Measurements from ENCODE around the gene OFD1. TPM values are rescaled to one million over a fixed set of nuclear protein-coding genes. Genes with fewer than 3 reads are reported as not detected.

The OFD1 gene, protein sequence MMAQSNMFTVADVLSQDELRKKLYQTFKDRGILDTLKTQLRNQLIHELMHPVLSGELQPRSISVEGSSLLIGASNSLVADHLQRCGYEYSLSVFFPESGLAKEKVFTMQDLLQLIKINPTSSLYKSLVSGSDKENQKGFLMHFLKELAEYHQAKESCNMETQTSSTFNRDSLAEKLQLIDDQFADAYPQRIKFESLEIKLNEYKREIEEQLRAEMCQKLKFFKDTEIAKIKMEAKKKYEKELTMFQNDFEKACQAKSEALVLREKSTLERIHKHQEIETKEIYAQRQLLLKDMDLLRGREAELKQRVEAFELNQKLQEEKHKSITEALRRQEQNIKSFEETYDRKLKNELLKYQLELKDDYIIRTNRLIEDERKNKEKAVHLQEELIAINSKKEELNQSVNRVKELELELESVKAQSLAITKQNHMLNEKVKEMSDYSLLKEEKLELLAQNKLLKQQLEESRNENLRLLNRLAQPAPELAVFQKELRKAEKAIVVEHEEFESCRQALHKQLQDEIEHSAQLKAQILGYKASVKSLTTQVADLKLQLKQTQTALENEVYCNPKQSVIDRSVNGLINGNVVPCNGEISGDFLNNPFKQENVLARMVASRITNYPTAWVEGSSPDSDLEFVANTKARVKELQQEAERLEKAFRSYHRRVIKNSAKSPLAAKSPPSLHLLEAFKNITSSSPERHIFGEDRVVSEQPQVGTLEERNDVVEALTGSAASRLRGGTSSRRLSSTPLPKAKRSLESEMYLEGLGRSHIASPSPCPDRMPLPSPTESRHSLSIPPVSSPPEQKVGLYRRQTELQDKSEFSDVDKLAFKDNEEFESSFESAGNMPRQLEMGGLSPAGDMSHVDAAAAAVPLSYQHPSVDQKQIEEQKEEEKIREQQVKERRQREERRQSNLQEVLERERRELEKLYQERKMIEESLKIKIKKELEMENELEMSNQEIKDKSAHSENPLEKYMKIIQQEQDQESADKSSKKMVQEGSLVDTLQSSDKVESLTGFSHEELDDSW
- total RNA-seq (2014; rRNA removed; shearing (Covaris generic)) = 12.0 and 13.8 TPM in 2 replicates

DNA sequence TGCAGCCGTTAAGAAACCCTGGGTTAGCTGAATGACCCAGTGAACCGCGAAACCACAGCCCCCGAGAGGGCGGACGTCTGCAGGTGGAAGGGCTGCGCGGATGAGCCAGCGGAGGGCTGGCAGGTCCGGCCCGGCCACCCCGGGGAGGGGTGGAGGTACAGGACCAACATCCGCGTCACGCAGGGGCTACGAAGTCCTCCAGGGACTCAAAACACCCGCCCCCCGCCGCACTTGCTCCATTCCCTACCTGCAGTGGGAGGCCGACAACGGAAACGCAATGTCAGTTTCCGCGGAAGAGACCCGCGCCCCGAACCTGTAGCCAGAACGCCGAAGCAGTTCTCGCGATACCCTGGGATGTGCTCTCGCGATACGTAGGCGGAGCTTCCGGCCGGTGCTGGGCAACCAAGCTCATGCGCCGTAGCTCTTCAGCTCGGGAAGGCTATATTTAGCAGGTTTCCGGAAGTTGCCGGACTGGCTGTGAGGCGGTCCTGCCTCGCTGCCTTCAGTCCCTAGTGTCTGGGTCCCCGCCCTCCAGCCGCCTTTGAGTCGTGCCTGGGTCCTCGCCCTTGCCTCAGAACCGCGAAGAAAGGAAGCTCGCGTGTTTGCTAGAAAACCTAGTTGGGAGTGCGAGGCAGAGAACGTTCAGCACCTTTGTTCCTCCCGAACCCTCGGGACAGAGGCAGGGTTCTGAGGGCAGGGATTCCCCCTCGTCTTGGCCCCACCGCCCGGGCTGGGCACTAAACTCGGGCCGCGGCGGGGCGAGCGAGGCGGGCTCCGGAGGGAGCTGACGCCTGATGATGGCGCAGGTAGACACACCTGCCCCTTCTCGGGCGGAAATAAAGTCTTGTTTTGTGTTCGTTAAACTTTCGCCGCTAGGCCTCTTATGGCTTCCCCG is at the start of gene OFD1, which contains the start of gene TRAPPC2:
Gene OFD1, plus strand, starts transcription at position 471 of the 895 bp plus-strand sequence. Its CDS starts 324 bp downstream, at position 795.
Gene TRAPPC2, minus strand, starts transcription at position 343 of the 895 bp plus-strand sequence. CDS start 14,657 bp downstream, outside the sequence.
- DNase-seq (ENCODE audit: low spot score) = peak; percentile 92

DNA sequence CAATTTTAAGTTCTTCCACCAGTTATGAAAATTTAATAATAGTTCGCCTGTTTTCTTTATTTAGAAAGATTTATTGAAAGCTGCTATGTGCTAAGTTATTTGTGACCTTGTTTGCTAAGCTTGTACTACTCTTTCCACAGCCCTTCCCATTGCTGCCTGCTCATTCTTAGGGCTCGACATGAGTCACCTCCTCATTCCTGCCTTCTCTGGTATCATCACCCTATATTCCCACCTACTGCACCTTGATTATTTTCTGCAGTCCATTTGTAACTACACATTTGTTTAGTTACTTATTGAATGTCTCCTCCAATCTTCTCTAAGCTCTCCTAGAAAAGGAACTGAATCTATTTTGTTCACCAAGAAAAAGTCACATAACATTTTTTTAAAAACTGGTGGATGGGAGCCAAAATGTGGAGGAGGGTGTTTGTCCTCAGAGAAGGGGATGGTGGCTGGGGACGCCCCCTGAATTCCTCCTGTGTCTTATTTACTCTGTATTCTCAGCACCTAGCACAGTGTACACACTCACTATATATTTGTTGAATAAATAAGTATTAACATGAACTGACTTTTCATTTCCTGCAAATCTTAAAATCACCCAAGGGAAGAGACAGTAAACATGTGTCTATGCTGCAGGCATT is 49.3 kb upstream of the OFD1 start:
- no peak for DNase-seq (ENCODE audit: low spot score)

DNA sequence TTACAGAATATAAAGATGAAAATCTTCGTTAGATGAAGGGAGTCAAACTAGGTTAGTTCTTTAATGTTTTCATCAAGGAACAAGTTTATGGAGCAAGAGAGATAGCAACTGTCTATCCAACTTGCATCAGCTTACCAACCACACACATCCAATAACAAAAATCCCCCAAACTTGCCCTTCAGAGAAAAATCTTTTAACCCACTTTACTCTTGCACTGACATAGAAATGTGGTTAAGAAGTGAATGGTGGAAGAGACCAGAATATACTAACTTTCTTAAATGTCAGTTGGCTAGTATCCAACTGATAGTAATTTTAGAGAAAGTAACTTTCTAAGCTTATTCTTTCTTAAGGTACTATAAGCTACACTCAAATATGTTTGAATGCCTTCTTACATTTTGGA is 47.3 kb upstream of the OFD1 start:
- DNase-seq (ENCODE audit: low spot score) = no peak

DNA sequence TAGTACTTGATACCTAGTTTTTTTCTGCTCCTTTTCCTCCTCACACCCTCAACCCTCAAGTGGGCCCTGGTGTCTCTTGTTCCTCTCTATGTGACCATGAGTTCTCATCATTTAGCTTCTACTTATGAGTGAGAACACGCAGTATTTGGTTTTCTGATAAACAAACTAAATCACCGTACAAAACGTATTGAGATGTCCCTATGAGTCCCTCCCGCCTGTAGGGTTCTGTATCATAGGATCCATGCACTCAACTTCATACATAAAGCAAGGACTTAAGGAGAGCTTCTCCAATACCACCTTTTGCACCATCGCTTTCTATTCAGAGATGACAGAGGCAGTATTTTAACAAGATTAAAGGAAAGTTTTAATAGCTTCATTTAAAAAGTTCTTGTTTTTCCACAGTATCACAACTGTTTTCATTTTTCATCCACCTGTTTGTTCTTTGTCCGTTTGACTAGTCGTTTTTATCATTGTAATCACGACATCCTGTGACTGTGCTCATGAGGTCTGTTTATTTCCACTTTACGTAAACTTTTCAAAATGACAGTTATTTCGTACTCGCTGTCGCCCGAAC is 46.1 kb upstream of the OFD1 start:
- DNase-seq (ENCODE audit: low spot score) = peak; percentile 27

DNA sequence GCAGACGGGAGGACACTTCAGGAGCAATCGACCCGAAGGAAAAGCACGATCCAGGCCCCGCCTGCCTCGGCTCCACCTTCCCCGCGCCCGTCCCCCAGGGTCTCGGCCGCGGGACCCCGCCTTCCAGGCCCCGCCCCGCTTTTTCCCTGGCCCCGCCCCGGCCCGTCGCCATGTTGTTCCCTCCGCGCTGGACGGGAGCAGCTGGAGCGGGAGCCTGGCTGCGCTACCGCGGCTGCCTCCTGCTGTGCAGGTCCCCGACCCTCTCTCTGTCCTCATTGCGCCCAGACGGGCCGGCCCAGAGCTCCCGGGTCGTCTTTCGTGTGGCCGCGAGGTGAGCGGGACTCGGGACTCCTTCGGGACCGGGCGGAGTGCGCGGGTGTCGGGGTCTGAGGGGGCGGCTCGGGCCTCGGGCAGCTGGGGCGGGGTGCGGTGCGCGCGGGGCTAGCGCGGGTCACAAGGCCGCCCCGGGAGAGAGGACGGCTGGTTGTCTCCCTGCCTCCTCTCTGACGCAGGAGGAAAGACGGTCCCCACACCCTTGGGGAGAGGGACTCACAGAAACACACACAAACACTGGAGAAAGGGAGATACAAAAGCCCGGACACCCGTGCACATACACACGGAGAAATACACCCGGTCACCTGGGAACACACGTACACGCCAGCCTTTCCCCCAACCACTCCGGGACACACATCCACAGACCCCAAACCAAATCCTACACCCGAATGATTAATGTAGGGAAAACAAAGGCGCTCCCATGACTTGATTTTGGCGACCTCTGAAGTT is 45.4 kb upstream of the OFD1 start, which contains the start of gene RAB9A:
Gene RAB9A, plus strand, starts transcription at position 171 of the 783 bp plus-strand sequence. CDS start 19,619 bp downstream, outside the sequence.
- DNase-seq (ENCODE audit: low spot score) = peak; percentile 45

DNA sequence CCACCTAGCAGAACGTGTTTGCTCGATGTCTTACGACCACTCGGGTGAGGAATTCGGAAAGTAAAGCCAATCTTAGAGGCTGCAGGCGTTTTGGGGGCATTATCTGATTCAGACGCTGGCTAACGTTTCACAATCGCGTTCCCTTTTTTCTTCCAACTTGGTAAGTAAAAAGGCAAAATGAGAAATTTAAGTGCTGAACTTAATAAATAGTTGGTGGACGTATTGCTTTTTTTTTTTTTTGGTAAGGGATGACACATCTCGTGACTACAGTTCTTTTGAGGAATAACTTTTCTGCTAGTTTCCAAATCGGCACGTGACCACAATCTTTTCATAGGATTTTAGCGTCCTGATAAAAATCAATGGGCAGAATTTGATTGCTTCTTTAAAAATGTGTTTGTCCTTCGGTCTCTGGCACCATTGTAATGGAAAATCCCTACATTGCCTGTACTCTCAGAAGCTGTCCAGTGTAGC is 44.8 kb upstream of the OFD1 start:
- no peak for DNase-seq (ENCODE audit: low spot score)

DNA sequence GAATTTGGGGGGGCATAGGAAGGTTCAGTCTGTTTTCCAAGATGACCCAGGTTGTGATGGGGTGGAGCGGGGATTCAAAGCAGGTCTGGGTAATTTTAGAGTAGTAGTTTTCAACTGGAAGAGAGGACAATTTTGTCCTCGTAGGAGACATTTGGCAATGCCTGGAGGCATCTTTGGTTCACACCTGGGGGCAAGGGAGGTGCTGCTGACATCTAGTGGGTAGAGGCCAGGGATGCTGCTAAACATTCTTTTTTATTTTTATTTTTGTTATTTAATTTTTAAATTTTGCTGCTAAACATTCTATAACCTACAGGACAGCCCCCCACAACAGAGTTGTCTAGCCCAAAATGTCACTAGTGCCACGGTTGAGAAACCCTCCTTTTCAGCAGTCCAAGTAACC is 43.7 kb upstream of the OFD1 start:
- peak; percentile 20 for DNase-seq (ENCODE audit: low spot score)

DNA sequence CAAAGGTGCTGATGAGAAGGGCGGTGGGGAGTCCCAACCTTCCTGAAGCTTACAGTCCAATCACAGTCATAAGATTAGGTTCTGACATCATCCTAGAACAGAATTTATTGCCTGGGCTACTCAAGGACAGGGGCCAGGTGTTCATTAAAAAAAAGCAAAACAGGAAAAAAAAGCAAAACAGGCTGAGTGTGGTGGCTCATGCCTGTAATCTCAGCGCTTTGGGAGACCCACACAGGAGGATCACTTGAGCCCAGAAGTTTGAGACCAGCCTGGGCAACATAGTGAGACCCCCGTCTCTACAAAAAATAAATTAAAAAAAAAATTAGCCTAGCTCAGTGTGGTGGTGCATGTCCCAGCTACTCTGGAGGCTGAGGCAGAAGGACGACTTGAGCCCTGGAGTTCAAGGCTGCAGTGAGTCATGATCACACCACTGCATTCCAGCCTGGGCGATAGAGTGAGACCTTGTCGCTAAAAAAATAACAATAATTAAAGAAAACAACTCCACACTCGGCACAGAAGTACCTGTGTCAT is 42.6 kb upstream of the OFD1 start:
- no peak for DNase-seq (ENCODE audit: low spot score)

DNA sequence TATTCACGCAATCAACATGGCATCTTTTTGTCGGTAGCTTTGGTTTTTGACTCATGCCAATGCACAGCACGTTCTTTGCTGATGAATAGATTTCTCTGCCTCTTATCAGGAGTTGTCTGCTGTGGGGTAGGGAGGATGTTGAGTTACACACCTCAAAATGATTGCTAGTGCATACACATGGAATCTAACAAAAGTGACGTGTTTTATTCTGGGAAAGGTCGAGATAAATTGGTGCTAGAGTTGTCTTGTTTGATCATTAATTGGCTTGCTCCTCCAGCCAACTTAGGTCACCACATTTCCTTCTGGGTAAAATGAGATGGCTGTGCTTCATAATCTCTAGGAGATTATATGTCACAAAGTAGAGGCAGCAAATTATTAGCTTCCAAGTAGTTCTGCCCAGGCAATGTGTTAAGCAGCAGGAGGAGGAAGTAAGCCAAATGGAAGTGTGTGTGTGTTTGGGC is 41.7 kb upstream of the OFD1 start:
- DNase-seq (ENCODE audit: low spot score) = no peak

DNA sequence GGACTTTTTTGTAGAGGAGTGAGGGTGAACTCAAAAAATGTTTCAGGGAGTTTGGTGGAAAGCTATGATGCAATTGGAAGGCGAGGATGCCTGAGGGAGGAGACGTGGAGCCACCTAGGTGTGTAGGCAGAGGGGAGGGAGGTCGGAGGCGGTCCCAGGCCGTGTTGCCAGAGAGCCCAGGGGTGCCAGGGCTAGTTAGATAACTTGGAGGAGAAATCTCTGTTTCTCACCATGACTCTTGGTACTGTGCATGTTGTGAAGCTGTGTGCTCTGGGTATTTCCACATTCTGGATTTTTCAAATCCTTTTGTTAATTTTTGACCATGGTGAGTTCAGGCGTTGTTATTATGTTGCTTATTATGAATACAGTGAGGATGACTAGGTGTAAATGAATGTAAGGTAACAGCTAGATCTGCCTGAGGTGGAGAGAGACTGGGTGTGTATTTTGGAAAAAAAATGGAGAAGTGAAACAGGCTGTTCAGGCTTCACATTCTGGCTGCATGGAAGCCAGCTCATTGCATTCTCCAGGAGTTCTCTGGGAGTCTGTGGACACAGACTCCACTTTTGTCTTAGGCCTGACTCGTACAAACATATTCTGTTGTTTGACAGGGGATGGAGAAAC is 41.1 kb upstream of the OFD1 start:
- no peak for DNase-seq (ENCODE audit: low spot score)

DNA sequence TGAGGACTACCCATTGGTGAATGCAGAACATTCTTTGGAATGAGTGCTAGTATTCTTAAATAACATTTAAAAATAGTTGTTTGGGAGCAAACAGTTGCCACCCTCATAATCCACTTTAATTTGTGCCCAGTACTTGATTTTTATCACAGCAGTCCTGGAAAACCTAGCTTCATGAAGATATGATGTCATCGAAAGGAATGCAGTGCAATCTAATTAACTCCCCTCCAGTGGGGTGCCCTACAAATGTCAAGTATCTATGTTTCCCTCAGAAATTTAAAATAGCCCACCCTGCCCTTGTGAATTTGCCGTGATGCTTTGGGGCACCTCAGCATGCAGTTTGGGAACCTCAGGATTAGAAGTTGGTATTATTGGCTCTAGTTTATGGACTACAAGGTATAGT is 40.2 kb upstream of the OFD1 start:
- no peak for DNase-seq (ENCODE audit: low spot score)

DNA sequence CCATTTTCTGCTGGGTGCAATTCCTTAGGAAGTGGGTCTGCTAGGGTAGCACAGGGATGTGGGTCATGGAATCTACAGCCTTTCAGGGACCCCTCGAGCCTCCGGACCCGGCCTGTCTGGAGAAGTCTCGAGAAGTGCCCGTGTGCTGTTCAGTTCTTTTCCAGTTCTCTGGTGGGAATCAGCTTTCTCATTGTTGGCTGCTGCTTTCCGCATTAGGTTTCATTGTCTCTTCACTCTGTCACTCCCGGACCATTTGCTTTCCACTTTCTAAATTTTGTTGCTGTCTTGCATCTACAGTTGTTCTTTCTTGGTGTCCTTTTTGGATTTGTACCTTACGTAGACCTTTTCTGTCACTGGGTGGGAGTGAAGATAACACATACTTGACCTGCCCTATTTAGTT is 39.6 kb upstream of the OFD1 start:
- DNase-seq (ENCODE audit: low spot score) = no peak

DNA sequence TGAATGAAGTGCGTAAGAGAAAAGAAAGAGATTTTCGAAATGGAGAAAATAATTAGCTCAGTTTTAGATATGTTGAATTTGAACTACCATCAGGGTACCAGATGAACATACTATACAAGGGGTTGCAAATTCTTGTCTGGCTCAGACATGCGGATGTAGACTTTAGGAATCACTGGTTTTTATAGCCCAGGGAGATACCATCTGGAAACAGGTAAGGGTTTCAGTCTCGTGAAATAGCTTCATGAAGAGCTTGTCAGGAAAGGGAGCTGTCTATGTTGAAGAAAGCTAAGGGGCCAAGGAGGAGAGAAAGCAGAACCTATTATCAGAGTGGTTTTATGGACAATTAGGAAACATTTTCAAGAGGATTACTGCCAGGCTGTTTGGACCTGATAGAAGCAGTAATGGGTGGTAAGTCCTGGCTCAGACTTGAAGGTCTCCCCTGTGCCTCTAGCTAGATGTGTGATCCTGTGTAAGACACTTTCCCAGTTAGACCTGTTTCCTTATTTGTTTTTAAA is 38.9 kb upstream of the OFD1 start:
- no peak for DNase-seq (ENCODE audit: low spot score)

DNA sequence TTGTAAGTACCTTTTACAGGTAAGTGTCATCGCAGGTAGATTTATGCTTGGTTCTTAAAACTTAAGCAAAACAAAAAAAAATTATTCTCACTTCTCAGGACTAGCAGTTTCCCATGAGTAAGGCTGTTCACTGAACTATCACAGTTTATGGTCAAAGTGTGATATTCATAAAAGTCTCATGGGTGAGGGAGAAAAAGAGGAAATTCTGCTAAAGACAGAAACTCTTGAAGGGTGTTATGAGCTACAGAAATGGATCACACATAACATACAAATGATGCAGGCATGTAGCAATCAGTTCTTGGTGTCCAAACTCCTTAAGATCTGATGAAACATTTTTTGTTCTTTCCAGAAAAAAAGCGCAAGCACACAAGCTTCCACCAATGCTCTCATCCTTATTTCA is 37.1 kb upstream of the OFD1 start:
- no peak for DNase-seq (ENCODE audit: low spot score)

DNA sequence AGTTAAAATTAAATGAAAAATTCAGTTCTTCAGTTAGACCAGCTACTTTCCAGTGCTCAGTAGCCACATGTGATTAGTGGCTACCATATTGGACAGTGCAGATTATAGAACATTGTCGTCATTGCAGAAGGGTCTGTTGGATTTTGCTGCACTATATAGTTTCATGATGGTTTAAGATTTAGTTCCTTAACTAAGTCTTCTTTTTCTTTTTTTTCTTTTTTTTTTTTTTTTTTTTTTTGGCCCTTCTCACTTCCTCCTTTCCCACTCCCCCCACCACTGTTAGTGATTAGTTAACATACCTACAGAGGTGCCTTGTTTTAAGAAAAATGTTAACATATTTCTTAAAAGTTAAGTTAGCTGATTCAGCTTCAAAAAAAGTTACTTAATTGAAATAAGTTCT is 36.6 kb upstream of the OFD1 start:
- DNase-seq (ENCODE audit: low spot score) = no peak

DNA sequence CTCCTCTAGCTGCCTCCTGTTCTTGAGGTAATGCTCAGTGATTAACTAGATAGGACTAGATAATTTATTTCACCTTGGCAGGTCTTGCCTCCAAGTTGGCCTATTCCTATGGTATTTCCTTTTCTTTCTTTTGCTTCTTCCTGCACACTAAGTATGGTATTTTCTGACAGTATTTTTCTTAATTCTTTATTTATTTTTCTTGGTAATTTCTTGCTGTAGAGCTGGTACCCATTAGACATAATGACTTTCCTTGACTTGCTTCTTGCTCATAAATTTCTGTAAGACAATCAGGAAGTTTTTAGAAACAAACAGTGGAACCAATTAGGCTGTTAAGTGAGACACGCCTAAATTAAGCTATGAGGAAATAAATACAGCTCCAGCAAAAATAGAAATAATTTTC is 36.1 kb upstream of the OFD1 start:
- no peak for DNase-seq (ENCODE audit: low spot score)

DNA sequence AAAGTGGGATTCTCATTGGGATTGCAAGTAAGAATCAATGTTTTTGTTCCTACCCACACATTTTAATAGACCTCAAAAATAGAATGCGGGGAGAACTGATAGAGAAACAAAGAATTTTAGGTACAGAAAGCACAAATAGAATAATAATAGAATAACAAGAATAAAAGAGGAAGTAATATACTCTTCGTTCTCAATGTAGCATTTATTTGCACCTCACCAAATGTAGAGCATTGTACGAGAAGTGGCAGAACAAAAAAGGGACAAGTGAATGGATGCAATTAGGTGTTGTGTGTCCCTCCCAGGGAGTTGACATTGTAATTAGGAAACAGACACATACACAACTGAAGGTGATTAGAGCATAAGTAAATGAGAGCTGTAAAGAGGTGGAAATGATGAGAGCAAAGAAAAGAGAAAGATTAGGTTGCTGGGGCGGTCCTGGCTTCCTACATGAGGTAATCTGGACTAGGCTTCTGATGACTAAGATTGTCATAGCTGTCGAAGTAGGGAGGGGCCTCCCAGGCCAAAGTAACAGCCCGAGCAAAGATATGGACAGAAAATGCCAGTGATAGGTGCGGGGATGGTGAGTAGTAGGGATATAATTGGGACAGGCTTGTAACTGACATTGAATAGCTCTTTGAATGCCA is 35.2 kb upstream of the OFD1 start:
- no peak for DNase-seq (ENCODE audit: low spot score)

DNA sequence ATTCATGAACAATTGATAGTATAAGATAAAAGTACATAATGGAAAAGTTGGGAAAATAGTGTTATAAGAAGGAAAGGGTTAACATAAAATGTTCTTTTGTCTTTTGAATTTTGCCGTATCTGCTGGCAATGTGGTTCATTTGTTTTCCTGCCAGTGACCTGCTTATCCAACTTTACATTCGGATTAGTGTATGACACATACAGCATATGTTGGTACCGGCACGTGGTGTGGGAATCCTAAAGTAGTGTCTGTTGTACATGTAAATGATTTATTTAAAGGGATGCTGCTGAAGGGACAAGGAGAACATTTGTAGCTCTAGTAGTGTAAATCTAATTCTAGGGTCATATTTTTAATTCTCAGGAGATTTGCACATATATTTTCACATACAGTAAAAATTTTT is 34.2 kb upstream of the OFD1 start:
- no peak for DNase-seq (ENCODE audit: low spot score)
